HG03558 (cell line): ENCODE data around the gene SKAP2.

Experiments
- ATAC-seq: cut with Tn5 transposase; IDR thresholded peaks from one replicate; pipeline ENCODE4 v1.9.1; 2021; ENCODE audit warnings: moderate number of reproducible peaks; ENCODE audit not compliant: unreplicated experiment; ENCODE audit errors: extremely low read depth

Gene SKAP2

GRCh38 chr7:26619348-26619984 lies 244.9 kb downstream of the SKAP2 start:
- no peak for ATAC-seq

GRCh38 chr7:26618898-26619297 lies 245.5 kb downstream of the SKAP2 start:
- ATAC-seq: no peak

- ATAC-seq: no peak
Measured at GRCh38 chr7:26618449-26618848, 245.9 kb downstream of the SKAP2 start.
